Measurements from ENCODE around the gene SNX10.

SNX10 gene

GRCh38 chr7:26305090-26305868 lies 13.6 kb downstream of the SNX10 start:
- DNase-seq, result peak; percentile 20

- no peak for DNase-seq
Observed at GRCh38 chr7:26305869-26306665, 14.4 kb downstream of the SNX10 start.

GRCh38 chr7:26306790-26307189 lies 15.1 kb downstream of the SNX10 start:
- DNase-seq, result no peak

- no peak for DNase-seq
Observed at GRCh38 chr7:26307226-26307625, 15.6 kb downstream of the SNX10 start.

- no peak for DNase-seq
Observed at GRCh38 chr7:26307791-26308190, 16.1 kb downstream of the SNX10 start.

- no peak for DNase-seq
Observed at GRCh38 chr7:26308551-26308950, 16.9 kb downstream of the SNX10 start.

GRCh38 chr7:26309089-26309488 lies 17.4 kb downstream of the SNX10 start:
- no peak for DNase-seq

GRCh38 chr7:26311798-26312197 lies 20.1 kb downstream of the SNX10 start:
- no peak for DNase-seq

- no peak for DNase-seq
Observed at GRCh38 chr7:26317211-26317610, 25.5 kb downstream of the SNX10 start.

- DNase-seq, result no peak
Observed at GRCh38 chr7:26318921-26319320, 27.3 kb downstream of the SNX10 start.

GRCh38 chr7:26319636-26320035 lies 28.0 kb downstream of the SNX10 start:
- no peak for DNase-seq

GRCh38 chr7:26320878-26321277 lies 29.2 kb downstream of the SNX10 start:
- DNase-seq, result no peak

GRCh38 chr7:26321435-26321834 lies 29.8 kb downstream of the SNX10 start:
- no peak for DNase-seq

GRCh38 chr7:26326211-26326610 lies 34.5 kb downstream of the SNX10 start:
- DNase-seq, result no peak

GRCh38 chr7:26328498-26329390 lies 37.1 kb downstream of the SNX10 start:
- no peak for DNase-seq

- DNase-seq, result no peak
Observed at GRCh38 chr7:26329520-26330255, 38.0 kb downstream of the SNX10 start.

- DNase-seq, result no peak
Observed at GRCh38 chr7:26331113-26331512, 39.5 kb downstream of the SNX10 start.

GRCh38 chr7:26331789-26332188 lies 40.1 kb downstream of the SNX10 start:
- no peak for DNase-seq

GRCh38 chr7:26332698-26333097 lies 41.0 kb downstream of the SNX10 start:
- no peak for DNase-seq

- no peak for DNase-seq
Observed at GRCh38 chr7:26334166-26334859, 42.7 kb downstream of the SNX10 start.

GRCh38 chr7:26337232-26337865 lies 45.7 kb downstream of the SNX10 start:
- no peak for DNase-seq

Measured in NCI-H2227 treated with DMSO at 0.1 percent for 48 hours (cell line).